ENCODE data around the gene GNL1. TPM values are rescaled to one million over a fixed set of nuclear protein-coding genes. Genes with fewer than 3 reads are reported as not detected.
"Not testable (repeated sequence)": the region's sequence is repeated elsewhere in the genome, so short reads cannot be mapped to it uniquely, and the experiment has no call there.

The GNL1 gene
- total RNA-seq, 3 donors from 2014 or later (not counting 1 experiment from before 2014, with no cell fraction given): 137 to 208 (median 187) TPM

DNA sequence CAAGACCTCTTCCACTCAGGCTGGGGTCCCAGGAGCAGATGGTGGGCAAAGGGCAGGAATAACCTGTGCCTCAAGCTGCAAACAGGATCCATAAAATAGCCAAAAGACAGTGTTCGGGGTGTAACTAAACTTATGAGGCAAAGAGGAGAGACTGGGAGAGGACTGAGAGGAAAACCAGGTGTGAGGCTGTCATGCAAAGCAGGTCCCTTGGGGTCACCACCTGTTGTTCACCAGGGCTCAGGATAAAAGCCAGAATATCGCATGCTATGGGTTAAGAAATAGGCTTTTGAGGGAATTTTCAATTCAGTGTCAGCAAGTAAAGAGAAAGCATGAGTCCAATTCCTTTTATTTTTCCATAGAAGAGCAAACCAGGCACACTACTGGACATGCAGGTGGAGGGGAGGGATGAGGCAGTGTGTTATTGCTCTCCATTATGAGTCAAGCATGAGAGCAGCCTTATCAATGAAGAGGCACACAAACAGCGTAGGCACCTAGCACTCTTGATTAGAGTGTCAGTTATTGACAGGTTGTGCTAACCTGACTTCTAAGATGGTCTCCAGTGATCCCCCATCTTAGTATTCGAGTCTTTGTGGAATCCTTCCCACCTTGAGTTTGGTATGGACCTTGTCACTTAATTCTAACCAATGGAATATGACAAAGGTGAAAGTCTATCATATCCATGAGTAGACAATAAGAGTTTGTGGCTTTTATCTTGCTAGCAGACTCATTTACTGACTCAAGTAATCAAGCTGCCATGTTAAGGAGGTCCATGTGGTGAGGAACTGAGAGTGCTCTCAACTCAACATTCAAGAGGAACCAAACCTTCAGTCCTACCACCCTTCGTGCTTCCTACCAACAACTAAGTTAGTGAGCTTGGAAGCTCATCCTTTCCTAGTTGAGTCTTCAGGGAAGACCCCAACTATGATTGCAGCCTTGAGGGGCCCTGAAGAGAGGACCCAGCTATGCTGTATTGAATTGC lies 48.2 kb downstream of the GNL1 start:
- ATAC-seq (no peak), DNase-seq (peak in 1 of 2 donors; percentile 18)
- Histone ChIP-seq H3K4me1 (ENCODE audit: control insufficient read depth, insufficient read depth, low read length) (peaks cover 47% of the 10 kb centered on the region), H3K4me3 (ENCODE audit: low read length) (no peak overlapping the region), H3K36me3 (ENCODE audit: control insufficient read depth, insufficient read depth, low read length) (no peaks in the 10 kb centered on the region), H3K27ac (ENCODE audit: low read length) (peak overlapping the region; percentile 86), H3K9me3 (ENCODE audit: control insufficient read depth, insufficient read depth, low read length) (no peaks in the 10 kb centered on the region), H3K27me3 (ENCODE audit: control insufficient read depth, insufficient read depth, low read length) (no peaks in the 10 kb centered on the region)
- H3K36me3 Mint-ChIP-seq: no peaks in the 10 kb centered on the region
- H3K9me3 Mint-ChIP-seq: no peaks in the 10 kb centered on the region
- H3K4me1 Mint-ChIP-seq: peaks cover 38 to 40% of the 10 kb centered on the region in 2 donors
- TF ChIP-seq, protein P1, sequence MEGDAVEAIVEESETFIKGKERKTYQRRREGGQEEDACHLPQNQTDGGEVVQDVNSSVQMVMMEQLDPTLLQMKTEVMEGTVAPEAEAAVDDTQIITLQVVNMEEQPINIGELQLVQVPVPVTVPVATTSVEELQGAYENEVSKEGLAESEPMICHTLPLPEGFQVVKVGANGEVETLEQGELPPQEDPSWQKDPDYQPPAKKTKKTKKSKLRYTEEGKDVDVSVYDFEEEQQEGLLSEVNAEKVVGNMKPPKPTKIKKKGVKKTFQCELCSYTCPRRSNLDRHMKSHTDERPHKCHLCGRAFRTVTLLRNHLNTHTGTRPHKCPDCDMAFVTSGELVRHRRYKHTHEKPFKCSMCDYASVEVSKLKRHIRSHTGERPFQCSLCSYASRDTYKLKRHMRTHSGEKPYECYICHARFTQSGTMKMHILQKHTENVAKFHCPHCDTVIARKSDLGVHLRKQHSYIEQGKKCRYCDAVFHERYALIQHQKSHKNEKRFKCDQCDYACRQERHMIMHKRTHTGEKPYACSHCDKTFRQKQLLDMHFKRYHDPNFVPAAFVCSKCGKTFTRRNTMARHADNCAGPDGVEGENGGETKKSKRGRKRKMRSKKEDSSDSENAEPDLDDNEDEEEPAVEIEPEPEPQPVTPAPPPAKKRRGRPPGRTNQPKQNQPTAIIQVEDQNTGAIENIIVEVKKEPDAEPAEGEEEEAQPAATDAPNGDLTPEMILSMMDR (IDR thresholded peaks at IDR 0.05): no peak
- 75% methylated on average over 5 of the region's 5 CpGs for WGBS (ENCODE audit: insufficient coverage)
- intact Hi-C loops (cut with micrococcal nuclease): no loop called here
- no peaks in the 10 kb centered on the region for H3K27me3 Mint-ChIP-seq (ENCODE audit: low read depth in 2 of 2)
- peak overlapping the region; percentile 80 for H3K4me3 Mint-ChIP-seq
- peak overlapping the region; percentile 85 to 88 for H3K27ac Mint-ChIP-seq

GRCh38 chr6:30500421-30501355 lies 55.6 kb downstream of the GNL1 start:
- peak in 1 of 2 donors; percentile 41 for DNase-seq
- no peak for ATAC-seq
- Histone ChIP-seq H3K27me3 (ENCODE audit: control insufficient read depth, insufficient read depth, low read length) (no peaks in the 10 kb centered on the region), H3K9me3 (ENCODE audit: control insufficient read depth, insufficient read depth, low read length) (no peaks in the 10 kb centered on the region), H3K36me3 (ENCODE audit: control insufficient read depth, insufficient read depth, low read length) (no peaks in the 10 kb centered on the region), H3K4me3 (ENCODE audit: low read length) (no peak overlapping the region), H3K27ac (ENCODE audit: low read length) (no peak overlapping the region), H3K4me1 (ENCODE audit: control insufficient read depth, insufficient read depth, low read length) (peaks cover 22% of the 10 kb centered on the region)
- H3K27me3 Mint-ChIP-seq (ENCODE audit: low read depth in 2 of 2): no peaks in the 10 kb centered on the region
- no peaks in the 10 kb centered on the region for H3K9me3 Mint-ChIP-seq
- intact Hi-C loops (cut with micrococcal nuclease): no loop called here
- H3K4me1 Mint-ChIP-seq: peaks cover 24 to 26% of the 10 kb centered on the region in 2 donors
- H3K36me3 Mint-ChIP-seq: no peaks in the 10 kb centered on the region
- H3K4me3 Mint-ChIP-seq: no peak overlapping the region
- WGBS (ENCODE audit: insufficient coverage): 46% methylated on average over 9 of the region's 10 CpGs
- TF ChIP-seq, protein P1 (IDR thresholded peaks at IDR 0.05): no peak
- H3K27ac Mint-ChIP-seq: no peak overlapping the region

GRCh38 chr6:30498705-30499104 lies 57.6 kb downstream of the GNL1 start:
- peaks cover 44 to 46% of the 10 kb centered on the region in 2 donors for H3K4me1 Mint-ChIP-seq
- H3K36me3 ChIP-seq (ENCODE audit: control insufficient read depth, insufficient read depth, low read length); DNase-seq; H3K36me3 Mint-ChIP-seq; H3K4me3 Mint-ChIP-seq; H3K9me3 ChIP-seq (ENCODE audit: control insufficient read depth, insufficient read depth, low read length); intact Hi-C loops (cut with micrococcal nuclease); H3K27me3 Mint-ChIP-seq (ENCODE audit: low read depth in 2 of 2); H3K9me3 Mint-ChIP-seq; ATAC-seq; H3K27ac Mint-ChIP-seq; H3K27me3 ChIP-seq (ENCODE audit: control insufficient read depth, insufficient read depth, low read length); H3K4me3 ChIP-seq (ENCODE audit: low read length); H3K27ac ChIP-seq (ENCODE audit: low read length): not testable (repeated sequence)
- WGBS (ENCODE audit: insufficient coverage): 94% methylated on average over 28 of the region's 37 CpGs
- H3K4me1 ChIP-seq (ENCODE audit: control insufficient read depth, insufficient read depth, low read length): peaks cover 41% of the 10 kb centered on the region

Data from natural killer cell (primary cell).